Breast epithelium (tissue), 4 donors: ENCODE data around the gene PARD6A. TPM values are rescaled to one million over a fixed set of nuclear protein-coding genes. Genes with fewer than 3 reads are reported as not detected.
A peak's percentile ranks its signal among the peaks of the same experiment; 100 is the strongest.

ENCODE experiments used
- DNase-seq, 2 donors: peaks; one replicate each; pipeline ENCODE4 v3.0.0-alpha.2; 2019; ENCODE audit warnings: low spot score in 2 of 2
- H3K27ac ChIP-seq, 2 donors: fragments of 200-600 bp; sonication (generic) in 1 of 2; one replicate each; pipeline ENCODE4 v1.5.1; 2016 to 2019; ENCODE audit warnings: mild to moderate bottlenecking in 1 of 2
- H3K27me3 ChIP-seq, 2 donors: fragments of 200-600 bp; sonication (generic) in 1 of 2; one replicate each; pipeline versions ENCODE4 v1.5.1 to v1.6.0; 2017 to 2019; ENCODE audit warnings: control low read depth in 1 of 2, mild to moderate bottlenecking in 1 of 2
- H3K36me3 ChIP-seq: fragments of 200-600 bp; one replicate; pipeline ENCODE4 v1.5.1; 2019
- H3K4me1 ChIP-seq, 2 donors: fragments of 200-600 bp; sonication (generic); one replicate each; pipeline ENCODE4 v1.5.1; 2016 to 2019; ENCODE audit warnings: control low read depth in 1 of 2
- H3K4me3 ChIP-seq, 3 donors: fragments of 200-600 bp; sonication (generic); 1 replicate in 2 of 3; 2 replicates in 1 of 3; pipeline ENCODE4 v1.5.1; 2016 to 2019; ENCODE audit warnings: mild to moderate bottlenecking in 3 of 3, moderate library complexity in 2 of 3
- H3K9me3 ChIP-seq, 2 donors: fragments of 200-600 bp; sonication (generic) in 1 of 2; one replicate each; pipeline ENCODE4 v1.5.1; 2016 to 2019; ENCODE audit warnings: control low read depth in 1 of 2
- POLR2A ChIP-seq: fragments of 450-650 bp; IDR thresholded peaks from one replicate; pipeline ENCODE4 v1.6.1; 2016; ENCODE audit warnings: antibody characterized with exemption, mild to moderate bottlenecking, moderate library complexity
- POLR2AphosphoS5 ChIP-seq, 3 donors: sonication (generic); formaldehyde crosslinking; IDR thresholded peaks; one replicate each; pipeline ENCODE4 v1.6.1; 2017; ENCODE audit warnings: antibody characterized with exemption in 3 of 3
- intact Hi-C: fragments of 100-400 bp; cut with DNase I; formaldehyde crosslinking; loops from one replicate; pipeline ENCODE4 v1.15.1; 2023; ENCODE audit warnings: low total_unique reads
- total RNA-seq, 3 donors: library from RNA; depleted of rRNA; stranded (reverse); fragments of >200 nt; gene quantifications; one replicate each; pipeline ENCODE4 v1.1.0, GENCODE V29; 2016
- TF ChIP-seq, protein P1 (sequence below), 3 donors: fragments of 450-650 bp; IDR thresholded peaks; one replicate each; pipeline ENCODE4 v1.5.1; 2016 to 2017; ENCODE audit warnings: antibody characterized with exemption in 3 of 3, mild to moderate bottlenecking in 3 of 3, moderate library complexity in 3 of 3

Gene PARD6A
- total RNA-seq, 3 donors from 2014 or later, result 6.4 to 8.5 (median 7.2) TPM

GRCh38 chr16:67677712-67678111 lies 17.0 kb downstream of the PARD6A start:
- no peak for DNase-seq
- Histone ChIP-seq H3K36me3 (no peaks in the 10 kb centered on the region), H3K4me1 (peaks cover 0 to 18% of the 10 kb centered on the region in 2 donors), H3K4me3 (no peak overlapping the region), H3K27ac (peak overlapping the region; percentile 26 to 70), H3K9me3 (no peaks in the 10 kb centered on the region), H3K27me3 (no peaks in the 10 kb centered on the region)
- TF ChIP-seq, protein P1, sequence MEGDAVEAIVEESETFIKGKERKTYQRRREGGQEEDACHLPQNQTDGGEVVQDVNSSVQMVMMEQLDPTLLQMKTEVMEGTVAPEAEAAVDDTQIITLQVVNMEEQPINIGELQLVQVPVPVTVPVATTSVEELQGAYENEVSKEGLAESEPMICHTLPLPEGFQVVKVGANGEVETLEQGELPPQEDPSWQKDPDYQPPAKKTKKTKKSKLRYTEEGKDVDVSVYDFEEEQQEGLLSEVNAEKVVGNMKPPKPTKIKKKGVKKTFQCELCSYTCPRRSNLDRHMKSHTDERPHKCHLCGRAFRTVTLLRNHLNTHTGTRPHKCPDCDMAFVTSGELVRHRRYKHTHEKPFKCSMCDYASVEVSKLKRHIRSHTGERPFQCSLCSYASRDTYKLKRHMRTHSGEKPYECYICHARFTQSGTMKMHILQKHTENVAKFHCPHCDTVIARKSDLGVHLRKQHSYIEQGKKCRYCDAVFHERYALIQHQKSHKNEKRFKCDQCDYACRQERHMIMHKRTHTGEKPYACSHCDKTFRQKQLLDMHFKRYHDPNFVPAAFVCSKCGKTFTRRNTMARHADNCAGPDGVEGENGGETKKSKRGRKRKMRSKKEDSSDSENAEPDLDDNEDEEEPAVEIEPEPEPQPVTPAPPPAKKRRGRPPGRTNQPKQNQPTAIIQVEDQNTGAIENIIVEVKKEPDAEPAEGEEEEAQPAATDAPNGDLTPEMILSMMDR (IDR thresholded peaks at IDR 0.05), result no peak
- TF ChIP-seq POLR2A (no peak), POLR2AphosphoS5 (IDR thresholded peaks at IDR 0.05) (no peak)
- intact Hi-C loops, result no loop called here

DNA sequence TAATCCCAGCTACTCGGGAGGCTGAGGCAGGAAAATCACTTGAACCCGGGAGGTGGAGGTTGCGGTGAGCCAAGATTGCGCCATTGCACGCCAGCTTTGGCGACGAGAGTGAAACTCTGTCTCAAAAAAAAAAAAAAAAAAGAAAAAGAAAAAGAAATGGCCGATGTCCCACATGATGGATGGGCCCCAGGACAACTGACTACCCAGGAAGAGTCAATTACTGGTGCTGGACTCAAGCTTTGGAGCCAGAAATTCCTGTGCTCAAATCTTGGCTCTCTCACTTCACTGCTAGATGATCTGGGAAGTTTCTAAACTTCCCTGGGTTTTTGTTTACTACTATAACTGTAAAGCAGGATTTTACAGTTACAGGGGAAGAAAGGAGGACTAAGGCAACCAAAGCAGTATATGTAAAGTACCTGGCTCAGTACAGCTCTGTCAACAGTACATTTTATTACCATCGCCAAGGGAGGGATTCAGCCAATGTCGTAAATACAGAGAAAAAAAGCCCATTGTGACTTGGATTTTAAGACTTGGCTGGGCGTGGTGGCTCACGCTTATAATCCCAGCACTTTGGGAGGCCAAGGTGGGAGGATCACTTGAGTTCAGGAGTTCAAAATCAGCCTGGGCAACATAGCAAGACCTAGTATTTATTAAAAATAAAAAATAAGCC lies 17.7 kb downstream of the PARD6A start:
- intact Hi-C loops, result no loop called here
- Histone ChIP-seq H3K27ac (peak overlapping the region in 1 of 2 donors; percentile 70), H3K4me1 (peaks cover 0 to 14% of the 10 kb centered on the region in 2 donors), H3K4me3 (no peak overlapping the region), H3K9me3 (no peaks in the 10 kb centered on the region), H3K27me3 (no peaks in the 10 kb centered on the region), H3K36me3 (no peaks in the 10 kb centered on the region)
- TF ChIP-seq POLR2AphosphoS5 (IDR thresholded peaks at IDR 0.05) (no peak), POLR2A (no peak)
- TF ChIP-seq, protein P1 (IDR thresholded peaks at IDR 0.05), result no peak
- no peak for DNase-seq

DNA sequence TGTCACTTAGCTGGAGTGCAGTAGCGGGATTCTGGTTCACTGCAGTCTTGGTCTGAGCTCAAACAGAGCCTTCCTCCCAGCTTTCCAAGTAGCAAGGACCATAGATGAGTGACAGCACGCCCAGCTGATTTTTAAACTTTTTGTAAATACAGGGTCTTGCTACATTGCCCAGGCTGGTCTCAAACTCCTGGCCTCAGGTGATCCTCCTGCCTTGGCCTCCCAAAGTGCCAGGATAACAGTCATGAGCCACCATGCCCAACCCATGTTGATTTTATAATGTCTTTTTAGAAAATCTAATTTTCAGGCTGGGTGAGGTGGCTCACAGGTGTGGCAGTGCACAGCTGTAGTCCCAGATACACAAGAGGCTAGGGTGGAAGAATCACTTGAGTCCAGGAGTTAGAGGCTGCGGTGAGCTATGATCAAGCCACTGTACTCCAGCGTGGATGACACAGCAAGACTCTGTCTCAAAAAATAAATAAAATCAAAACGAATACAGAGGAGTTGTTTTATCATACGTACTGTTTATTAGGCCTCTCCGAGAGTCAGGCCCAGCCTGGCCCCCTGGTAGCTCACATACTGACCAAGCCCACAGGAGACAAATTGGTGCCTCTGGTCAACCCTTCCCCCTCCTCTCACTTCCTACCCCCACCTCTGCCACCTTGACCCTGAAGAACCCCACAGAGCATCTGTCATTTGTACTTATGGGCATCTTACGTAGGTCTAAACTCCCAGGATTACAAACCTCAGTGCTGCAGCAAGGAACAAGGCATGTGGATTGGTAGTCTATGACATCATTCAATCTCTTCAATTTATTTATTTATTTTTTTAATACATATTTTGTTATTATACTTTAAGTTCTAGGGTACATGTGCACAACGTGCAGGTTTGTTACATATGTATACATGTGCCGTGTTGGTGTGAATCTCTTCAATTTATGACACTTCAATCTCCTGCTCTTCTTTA lies 19.5 kb downstream of the PARD6A start:
- no peak for DNase-seq
- Histone ChIP-seq H3K27me3 (no peaks in the 10 kb centered on the region), H3K27ac (no peak overlapping the region), H3K4me3 (no peak overlapping the region), H3K36me3 (no peaks in the 10 kb centered on the region), H3K9me3 (no peaks in the 10 kb centered on the region), H3K4me1 (no peaks in the 10 kb centered on the region)
- TF ChIP-seq, protein P1 (IDR thresholded peaks at IDR 0.05), result no peak
- intact Hi-C loops, result no loop called here

DNA sequence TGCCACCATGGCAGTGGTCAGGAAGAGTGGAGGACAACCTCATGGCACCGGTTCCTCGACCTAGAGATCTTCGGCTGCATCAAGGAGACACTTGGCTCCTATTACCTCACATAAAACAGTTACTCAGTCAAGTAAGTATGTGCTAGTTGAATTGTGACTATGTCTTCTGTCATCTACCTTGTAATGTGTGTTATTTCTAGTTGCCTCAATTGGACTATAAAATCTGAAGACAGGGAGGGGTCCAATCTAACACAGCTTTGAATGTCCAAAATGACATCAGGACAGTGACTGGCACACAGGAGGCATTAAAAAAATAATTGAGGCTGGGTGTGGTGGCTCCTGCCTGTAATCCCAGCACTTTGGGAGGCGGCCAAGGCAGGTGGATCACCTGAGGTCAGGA lies 23.0 kb downstream of the PARD6A start:
- TF ChIP-seq POLR2A, result no peak
- TF ChIP-seq, protein P1 (IDR thresholded peaks at IDR 0.05), result no peak
- no peak for TF ChIP-seq POLR2AphosphoS5 (IDR thresholded peaks at IDR 0.05)
- no peak for DNase-seq
- no peak overlapping the region for H3K4me3 ChIP-seq
- intact Hi-C loops, result no loop called here
- H3K4me1 ChIP-seq, result no peaks in the 10 kb centered on the region
- H3K9me3 ChIP-seq, result no peaks in the 10 kb centered on the region
- H3K36me3 ChIP-seq, result no peaks in the 10 kb centered on the region
- peak overlapping the region; percentile 21 to 22 for H3K27ac ChIP-seq
- H3K27me3 ChIP-seq, result no peaks in the 10 kb centered on the region
